Measurements from ENCODE around the gene C8B.

The C8B gene

GRCh38 chr1:56965916-56966697 lies at the start of gene C8B:
TSS of gene C8B (minus strand) at chr1:56966015. CDS start at chr1:56965948, 67 bp downstream.
- no peak for DNase-seq (ENCODE audit: extremely low read depth in 1 of 2, low read depth in 1 of 2)

GRCh38 chr1:57015071-57015470 lies 49.3 kb upstream of the C8B start:
- no peak for DNase-seq (ENCODE audit: extremely low read depth in 1 of 2, low read depth in 1 of 2)

GRCh38 chr1:57013522-57013921 lies 47.7 kb upstream of the C8B start:
- no peak for DNase-seq (ENCODE audit: extremely low read depth in 1 of 2, low read depth in 1 of 2)

GRCh38 chr1:57012315-57012714 lies 46.5 kb upstream of the C8B start:
- no peak for DNase-seq (ENCODE audit: extremely low read depth in 1 of 2, low read depth in 1 of 2)

GRCh38 chr1:57010511-57010910 lies 44.7 kb upstream of the C8B start:
- no peak for DNase-seq (ENCODE audit: extremely low read depth in 1 of 2, low read depth in 1 of 2)

- DNase-seq (ENCODE audit: extremely low read depth in 1 of 2, low read depth in 1 of 2) = no peak
These were observed 42.1 kb upstream of the C8B start for GRCh38 chr1:57007948-57008347.

- no peak for DNase-seq (ENCODE audit: extremely low read depth in 1 of 2, low read depth in 1 of 2)
These were observed 41.7 kb upstream of the C8B start for GRCh38 chr1:57007472-57007871.

GRCh38 chr1:57003398-57004139 lies 37.8 kb upstream of the C8B start:
- DNase-seq (ENCODE audit: extremely low read depth in 1 of 2, low read depth in 1 of 2) = no peak

- DNase-seq (ENCODE audit: extremely low read depth in 1 of 2, low read depth in 1 of 2) = no peak
These were observed 29.7 kb upstream of the C8B start for GRCh38 chr1:56995414-56996100.

GRCh38 chr1:56993475-56993874 lies 27.7 kb upstream of the C8B start:
- no peak for DNase-seq (ENCODE audit: extremely low read depth in 1 of 2, low read depth in 1 of 2)

GRCh38 chr1:56992318-56993125 lies 26.7 kb upstream of the C8B start:
- DNase-seq (ENCODE audit: extremely low read depth in 1 of 2, low read depth in 1 of 2) = no peak

GRCh38 chr1:56991576-56991975 lies 25.8 kb upstream of the C8B start:
- DNase-seq (ENCODE audit: extremely low read depth in 1 of 2, low read depth in 1 of 2) = no peak

- DNase-seq (ENCODE audit: extremely low read depth in 1 of 2, low read depth in 1 of 2) = no peak
These were observed 20.6 kb upstream of the C8B start for GRCh38 chr1:56986397-56986796.

- DNase-seq (ENCODE audit: extremely low read depth in 1 of 2, low read depth in 1 of 2) = no peak
These were observed 20.0 kb upstream of the C8B start for GRCh38 chr1:56985857-56986256.

- DNase-seq (ENCODE audit: extremely low read depth in 1 of 2, low read depth in 1 of 2) = no peak
These were observed 17.7 kb upstream of the C8B start for GRCh38 chr1:56983484-56983883.

- no peak for DNase-seq (ENCODE audit: extremely low read depth in 1 of 2, low read depth in 1 of 2)
These were observed 14.4 kb upstream of the C8B start for GRCh38 chr1:56979986-56980755.

- DNase-seq (ENCODE audit: extremely low read depth in 1 of 2, low read depth in 1 of 2) = no peak
These were observed 13.0 kb upstream of the C8B start for GRCh38 chr1:56978819-56979218.

GRCh38 chr1:56977910-56978309 lies 12.1 kb upstream of the C8B start:
- DNase-seq (ENCODE audit: extremely low read depth in 1 of 2, low read depth in 1 of 2) = no peak

- no peak for DNase-seq (ENCODE audit: extremely low read depth in 1 of 2, low read depth in 1 of 2)
These were observed 9.6 kb upstream of the C8B start for GRCh38 chr1:56975446-56975845.

Measured in stimulated activated CD8-positive, alpha-beta memory T cell treated with anti-CD3 and anti-CD28 coated beads, Interleukin-7, amount 100 ng/mL, for 48 hours (primary cell).